Adipose tissue (tissue), 3 donors: ENCODE results near the gene HSD11B2. TPM values are rescaled to one million over a fixed set of nuclear protein-coding genes. Genes with fewer than 3 reads are reported as not detected.
"Not testable (repeated sequence)": the region's sequence is repeated elsewhere in the genome, so short reads cannot be mapped to it uniquely, and the experiment has no call there.

Experiments used
- H3K27ac ChIP-seq: one replicate; pipeline ENCODE4 v1.5.1; 2013; ENCODE audit warnings: low read depth, low read length
- WGBS, 3 donors: extraction: QIAGEN DNeasy Blood & Tissue Kit; methylation state at CpG; one replicate each; pipeline ENCODE4 v1.1.7; 2013; 5-methylcytosine and 5-hydroxymethylcytosine counted together
- polyA plus RNA-seq, 3 donors: library from polyadenylated mRNA; stranded (reverse); fragments of 200-250 nt; gene quantifications; one replicate each; pipeline ENCODE4 v1.2.3, GENCODE V29; 2013
- donor health status: healthy with polysubstance abuse.
- donor health status: Bipolar disorder and iron deficiency.
- donor health status: healthy.

Gene HSD11B2
- polyA plus RNA-seq, 3 donors, result 1.3 to 5.4 (median 2.4) TPM

GRCh38 chr16:67407788-67408452 lies 23.0 kb upstream of the HSD11B2 start:
- WGBS, 3 donors, result 78 to 83% (median 81%) methylated on average over 6 of the region's 6 CpGs

GRCh38 chr16:67409631-67410030 lies 21.3 kb upstream of the HSD11B2 start:
- 49 to 94% (median 85%) methylated on average over 9 of the region's 9 CpGs for WGBS, 3 donors

More at GRCh38 chr16:67407788-67408452, 23.0 kb upstream of the HSD11B2 start:
- H3K27ac ChIP-seq, result no peak overlapping the region

GRCh38 chr16:67411339-67411738 lies 19.6 kb upstream of the HSD11B2 start:
- no peak overlapping the region for H3K27ac ChIP-seq
- WGBS, 3 donors, result 88 to 94% (median 89%) methylated on average over 3 of the region's 3 CpGs

More at GRCh38 chr16:67409631-67410030, 21.3 kb upstream of the HSD11B2 start:
- H3K27ac ChIP-seq, result no peak overlapping the region

GRCh38 chr16:67412294-67412693 lies 18.6 kb upstream of the HSD11B2 start:
- WGBS, 3 donors, result 39 to 51% (median 50%) methylated on average over 2 of the region's 2 CpGs

GRCh38 chr16:67413978-67414911 lies 16.7 kb upstream of the HSD11B2 start:
- 59 to 66% (median 66%) methylated on average over 6 of the region's 6 CpGs for WGBS, 3 donors

More at GRCh38 chr16:67412294-67412693, 18.6 kb upstream of the HSD11B2 start:
- no peak overlapping the region for H3K27ac ChIP-seq

GRCh38 chr16:67415421-67415820 lies 15.5 kb upstream of the HSD11B2 start:
- 86 to 91% (median 90%) methylated on average over 19 of the region's 19 CpGs for WGBS, 3 donors
- H3K27ac ChIP-seq, result not testable (repeated sequence)

More at GRCh38 chr16:67413978-67414911, 16.7 kb upstream of the HSD11B2 start:
- H3K27ac ChIP-seq, result no peak overlapping the region

GRCh38 chr16:67415872-67416793 lies 14.8 kb upstream of the HSD11B2 start, which contains the start of gene ZDHHC1:
ZDHHC1 (minus strand) TSS chr16:67416477; CDS start chr16:67407775, 8,702 bp downstream.
- WGBS, 3 donors, result 1 to 3% (median 1%) methylated on average over 57 to 73 of the region's 73 CpGs

GRCh38 chr16:67417333-67418061 lies 13.4 kb upstream of the HSD11B2 start:
- no peak overlapping the region for H3K27ac ChIP-seq
- 52 to 89% (median 87%) methylated on average over 2 of the region's 2 CpGs for WGBS, 3 donors

More at GRCh38 chr16:67415872-67416793, 14.8 kb upstream of the HSD11B2 start, which contains the start of gene ZDHHC1:
- no peak within 1 kb of the TSS for H3K27ac ChIP-seq

GRCh38 chr16:67419502-67419901 lies 11.4 kb upstream of the HSD11B2 start:
- 88 to 93% (median 89%) methylated on average over 3 of the region's 3 CpGs for WGBS, 3 donors
- no peak overlapping the region for H3K27ac ChIP-seq

- WGBS, 3 donors, result 70 to 80% (median 75%) methylated on average over 3 of the region's 3 CpGs
- no peak overlapping the region for H3K27ac ChIP-seq
Observed at GRCh38 chr16:67419931-67420330, 11.0 kb upstream of the HSD11B2 start.

- no peak overlapping the region for H3K27ac ChIP-seq
- 85 to 91% (median 87%) methylated on average over 4 of the region's 4 CpGs for WGBS, 3 donors
Observed at GRCh38 chr16:67421030-67421429, 9.9 kb upstream of the HSD11B2 start.

- no peak overlapping the region for H3K27ac ChIP-seq
- WGBS, 3 donors, result 83 to 87% (median 87%) methylated on average over 5 of the region's 5 CpGs
Observed at GRCh38 chr16:67423015-67423414, 7.9 kb upstream of the HSD11B2 start.

- H3K27ac ChIP-seq, result no peak overlapping the region
- WGBS, 3 donors, result 45 to 52% (median 48%) methylated on average over 9 of the region's 9 CpGs
Observed at GRCh38 chr16:67423611-67424260, 7.2 kb upstream of the HSD11B2 start.

GRCh38 chr16:67424261-67424615 lies 6.7 kb upstream of the HSD11B2 start:
- 18 to 63% (median 56%) methylated on average over 5 of the region's 5 CpGs for WGBS, 3 donors
- H3K27ac ChIP-seq, result no peak overlapping the region

GRCh38 chr16:67425061-67425460 lies 5.9 kb upstream of the HSD11B2 start:
- no peak overlapping the region for H3K27ac ChIP-seq
- WGBS, 3 donors, result 44 to 64% (median 45%) methylated on average over 6 of the region's 6 CpGs

GRCh38 chr16:67425580-67425979 lies 5.3 kb upstream of the HSD11B2 start:
- H3K27ac ChIP-seq, result no peak overlapping the region

GRCh38 chr16:67426022-67426421 lies 4.9 kb upstream of the HSD11B2 start:
- H3K27ac ChIP-seq, result no peak overlapping the region
- 87 to 89% (median 88%) methylated on average over 7 of the region's 7 CpGs for WGBS, 3 donors

More at GRCh38 chr16:67425580-67425979, 5.3 kb upstream of the HSD11B2 start:
- WGBS, 3 donors, result 67 to 93% (median 74%) methylated on average over 4 of the region's 4 CpGs
